CD14-positive monocyte (primary cell): ENCODE measurements around the gene AP1AR. TPM values are rescaled to one million over a fixed set of nuclear protein-coding genes. Genes with fewer than 3 reads are reported as not detected.
A peak's percentile ranks its signal among the peaks of the same experiment; 100 is the strongest.

Experiments used
- DNase-seq, 3 donors: peaks; one replicate each; pipeline ENCODE4 v3.0.0-alpha.2; 2011 to 2022
- H2AFZ ChIP-seq: 2 replicates; pipeline ENCODE4 v1.6.0; 2012; ENCODE audit warnings: mild to moderate bottlenecking, low read depth, low read length, inconsistent platforms; ENCODE audit not compliant: insufficient read depth, poor library complexity, severe bottlenecking
- H3K27ac ChIP-seq, 2 donors: 1 replicate in 1 of 2; 2 replicates in 1 of 2; pipeline ENCODE4 v1.5.1; 2012 to 2013; ENCODE audit warnings: low read length in 2 of 2, control low read depth in 1 of 2, inconsistent platforms in 1 of 2, low read depth in 1 of 2, mild to moderate bottlenecking in 1 of 2
- H3K27me3 ChIP-seq, 2 donors: one replicate each; pipeline versions ENCODE4 v1.6.0 to v1.6.1; 2011 to 2013; ENCODE audit warnings: low read length in 2 of 2; ENCODE audit not compliant: control insufficient read depth in 2 of 2, insufficient read depth in 2 of 2
- H3K36me3 ChIP-seq, 2 donors: replicated peaks in 1 of 2; 1 replicate in 1 of 2; 2 replicates in 1 of 2; pipeline versions ENCODE4 v1.5.1 to v1.6.1; 2012 to 2013; ENCODE audit warnings: low read length in 2 of 2, control low read depth in 1 of 2, inconsistent platforms in 1 of 2, mild to moderate bottlenecking in 1 of 2; ENCODE audit not compliant: insufficient read depth in 2 of 2, control insufficient read depth in 1 of 2
- H3K4me1 ChIP-seq, 2 donors: 1 replicate in 1 of 2; 2 replicates in 1 of 2; pipeline versions ENCODE4 v1.5.1 to v1.6.1; 2012 to 2013; ENCODE audit warnings: low read length in 2 of 2, control low read depth in 1 of 2, inconsistent platforms in 1 of 2, mild to moderate bottlenecking in 1 of 2, moderate library complexity in 1 of 2; ENCODE audit not compliant: insufficient read depth in 2 of 2, control insufficient read depth in 1 of 2
- H3K4me2 ChIP-seq: replicated peaks from 2 replicates; pipeline ENCODE3; 2012; ENCODE audit warnings: low read length, moderate library complexity, mild to moderate bottlenecking; ENCODE audit not compliant: poor library complexity, severe bottlenecking; ENCODE audit errors: extremely low read depth
- H3K4me3 ChIP-seq, 3 experiments: fragments of 200-600 bp in 1 of 3; sonication (generic) in 1 of 3; replicated peaks in 1 of 3; 1 replicate in 2 of 3; 2 replicates in 1 of 3; pipeline ENCODE4 v1.5.1; 2011 to 2013; ENCODE audit warnings: low read length in 3 of 3, mild to moderate bottlenecking in 3 of 3, control low read depth in 2 of 3, low read depth in 2 of 3, inconsistent platforms in 1 of 3, moderate library complexity in 1 of 3
- H3K79me2 ChIP-seq: 2 replicates; pipeline ENCODE4 v1.6.0; 2012; ENCODE audit warnings: mild to moderate bottlenecking, control low read depth, inconsistent platforms, low read length, moderate library complexity; ENCODE audit not compliant: insufficient read depth
- H3K9ac ChIP-seq: 2 replicates; pipeline ENCODE4 v1.6.0; 2017; ENCODE audit warnings: low read length, mild to moderate bottlenecking; ENCODE audit not compliant: insufficient read depth, poor library complexity, severe bottlenecking
- H3K9me3 ChIP-seq, 2 donors: replicated peaks in 1 of 2; 1 replicate in 1 of 2; 2 replicates in 1 of 2; pipeline versions ENCODE4 v1.5.1 to v1.6.1; 2012 to 2013; ENCODE audit warnings: low read length in 2 of 2, control low read depth in 1 of 2; ENCODE audit not compliant: control insufficient read depth in 1 of 2, insufficient read depth in 1 of 2
- H4K20me1 ChIP-seq: 2 replicates; pipeline ENCODE4 v1.6.0; 2012; ENCODE audit warnings: mild to moderate bottlenecking, low read length, control low read depth, moderate library complexity; ENCODE audit not compliant: insufficient read depth
- H3K27ac Mint-ChIP-seq, 7 donors: one replicate each; pipeline ENCODE4 v1.8.0; 2020; ENCODE audit warnings: mild to moderate bottlenecking in 7 of 7, mixed read lengths in 7 of 7, moderate library complexity in 6 of 7, inconsistent platforms in 2 of 7
- H3K27me3 Mint-ChIP-seq, 3 donors: one replicate each; pipeline ENCODE4 v1.8.0; 2021 to 2022; ENCODE audit warnings: low read depth in 3 of 3, mild to moderate bottlenecking in 3 of 3, mixed read lengths in 3 of 3, moderate library complexity in 3 of 3, inconsistent platforms in 1 of 3
- H3K36me3 Mint-ChIP-seq, 2 donors: one replicate each; pipeline ENCODE4 v1.8.0; 2020; ENCODE audit warnings: mixed read lengths in 2 of 2, inconsistent platforms in 1 of 2, mild to moderate bottlenecking in 1 of 2
- H3K4me1 Mint-ChIP-seq: one replicate; pipeline ENCODE4 v1.8.0; 2020; ENCODE audit warnings: mild to moderate bottlenecking, mixed read lengths
- H3K4me3 Mint-ChIP-seq, 2 donors: one replicate each; pipeline ENCODE4 v1.8.0; 2020; ENCODE audit warnings: mild to moderate bottlenecking in 2 of 2, mixed read lengths in 2 of 2, moderate library complexity in 1 of 2
- H3K9me3 Mint-ChIP-seq, 7 donors: one replicate each; pipeline ENCODE4 v1.8.0; 2020 to 2022; ENCODE audit warnings: mixed read lengths in 7 of 7, mild to moderate bottlenecking in 6 of 7, moderate library complexity in 6 of 7, inconsistent platforms in 2 of 7
- WGBS: methylation state at CpG from one replicate; pipeline ENCODE4 v1.1.5; 2013; ENCODE audit warnings: missing lambda C conversion rate; ENCODE audit not compliant: insufficient coverage; 5-methylcytosine and 5-hydroxymethylcytosine counted together
- intact Hi-C, 2 donors: fragments of 100-400 bp; cut with micrococcal nuclease; formaldehyde crosslinking; loops; one replicate each; pipeline versions ENCODE4 v1.15.0 to v1.15.1; 2023
- polyA plus RNA-seq, 3 donors: library from polyadenylated mRNA; depleted of rRNA in 1 of 3; unstranded in 2 of 3; stranded (reverse) in 1 of 3; fragments of 300-500 nt in 2 of 3; fragments of >200 nt in 1 of 3; fragmentation: Illumina TruSeq in 2 of 3; gene quantifications; 1 replicate in 2 of 3; 2 replicates in 1 of 3; pipeline ENCODE4 v1.2.3, GENCODE V29; 2012 to 2021
- TF ChIP-seq, protein P1 (sequence below): fragments of 200-600 bp; IDR thresholded peaks from one replicate; pipeline ENCODE4 v1.8.0; 2022; ENCODE audit warnings: antibody characterized with exemption, mild to moderate bottlenecking

AP1AR gene
- polyA plus RNA-seq, 3 donors: 6.1 to 15.8 (median 14.6) TPM

GRCh38 chr4:112225157-112225556, 6.4 kb upstream of the AP1AR start:
- Histone ChIP-seq H3K36me3 (no peaks in the 10 kb centered on the region), H3K9me3 (peaks cover 0 to 8% of the 10 kb centered on the region in 2 donors), H3K4me3 (no peak overlapping the region), H3K27ac (no peak overlapping the region), H3K4me1 (peaks cover under 1 to 2% of the 10 kb centered on the region in 2 donors), H2AFZ (no peak overlapping the region), H3K9ac (no peak overlapping the region), H3K27me3 (no peaks in the 10 kb centered on the region), H4K20me1 (no peaks in the 10 kb centered on the region), H3K4me2 (no peak overlapping the region), H3K79me2 (no peaks in the 10 kb centered on the region)
- Mint-ChIP-seq H3K9me3 (peaks cover 2 to 9% (median 6%) of the 10 kb centered on the region in 7 donors), H3K4me3 (no peak overlapping the region), H3K36me3 (no peaks in the 10 kb centered on the region), H3K4me1 (peaks cover 2% of the 10 kb centered on the region), H3K27me3 (peaks cover 0 to 5% (median 4%) of the 10 kb centered on the region in 3 donors), H3K27ac (no peak overlapping the region)
- no peak for DNase-seq
- WGBS: 88% methylated on average over 4 of the region's 4 CpGs
- TF ChIP-seq, protein P1, sequence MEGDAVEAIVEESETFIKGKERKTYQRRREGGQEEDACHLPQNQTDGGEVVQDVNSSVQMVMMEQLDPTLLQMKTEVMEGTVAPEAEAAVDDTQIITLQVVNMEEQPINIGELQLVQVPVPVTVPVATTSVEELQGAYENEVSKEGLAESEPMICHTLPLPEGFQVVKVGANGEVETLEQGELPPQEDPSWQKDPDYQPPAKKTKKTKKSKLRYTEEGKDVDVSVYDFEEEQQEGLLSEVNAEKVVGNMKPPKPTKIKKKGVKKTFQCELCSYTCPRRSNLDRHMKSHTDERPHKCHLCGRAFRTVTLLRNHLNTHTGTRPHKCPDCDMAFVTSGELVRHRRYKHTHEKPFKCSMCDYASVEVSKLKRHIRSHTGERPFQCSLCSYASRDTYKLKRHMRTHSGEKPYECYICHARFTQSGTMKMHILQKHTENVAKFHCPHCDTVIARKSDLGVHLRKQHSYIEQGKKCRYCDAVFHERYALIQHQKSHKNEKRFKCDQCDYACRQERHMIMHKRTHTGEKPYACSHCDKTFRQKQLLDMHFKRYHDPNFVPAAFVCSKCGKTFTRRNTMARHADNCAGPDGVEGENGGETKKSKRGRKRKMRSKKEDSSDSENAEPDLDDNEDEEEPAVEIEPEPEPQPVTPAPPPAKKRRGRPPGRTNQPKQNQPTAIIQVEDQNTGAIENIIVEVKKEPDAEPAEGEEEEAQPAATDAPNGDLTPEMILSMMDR: no peak
- intact Hi-C loops: no loop called here

GRCh38 chr4:112230879-112231778, 458 bp upstream of the AP1AR start:
- peaks cover 0 to 2% (median 2%) of the 10 kb centered on the region in 3 donors for H3K27me3 Mint-ChIP-seq
- peak; percentile 95 to 97 (median 96) for DNase-seq
- H3K4me1 Mint-ChIP-seq: peaks cover 19% of the 10 kb centered on the region
- peak overlapping the region; percentile 71 to 90 (median 83) for H3K4me3 ChIP-seq
- peak overlapping the region; percentile 93 to 99 for H3K4me3 Mint-ChIP-seq
- peak overlapping the region; percentile 98 to 100 (median 99) for H3K27ac Mint-ChIP-seq
- no peaks in the 10 kb centered on the region for H4K20me1 ChIP-seq
- no peaks in the 10 kb centered on the region for H3K36me3 ChIP-seq
- TF ChIP-seq, protein P1: no peak
- intact Hi-C loops: loop anchor here in 1 of 2 donors (10.0 kb wide), 1 partner anchor 86 kb away; the partner anchor contains the start of gene FAM241A
- peak overlapping the region; percentile 99 for H3K27ac ChIP-seq
- peak overlapping the region; percentile 85 for H3K4me2 ChIP-seq
- H3K9ac ChIP-seq: peak overlapping the region; percentile 94
- H3K9me3 Mint-ChIP-seq: no peaks in the 10 kb centered on the region
- under 1% methylated on average over 49 of the region's 52 CpGs for WGBS
- H3K79me2 ChIP-seq: peaks cover 26% of the 10 kb centered on the region
- H2AFZ ChIP-seq: peak overlapping the region; percentile 88
- H3K4me1 ChIP-seq: peaks cover 20% of the 10 kb centered on the region in 2 donors
- peaks cover 2 to 6% of the 10 kb centered on the region in 2 donors for H3K36me3 Mint-ChIP-seq
- H3K9me3 ChIP-seq: no peaks in the 10 kb centered on the region
- no peaks in the 10 kb centered on the region for H3K27me3 ChIP-seq
